ENCODE results near the gene SLC6A11.

GRCh38 chr3:10933470-10933804 is 117.4 kb downstream of the SLC6A11 start:
- TF ChIP-seq CTCF (IDR thresholded peaks at IDR 0.05): no peak
- no peak for TF ChIP-seq EZH2 (IDR thresholded peaks at IDR 0.05; ENCODE audit: borderline replicate concordance, insufficient read depth, low read depth, low read length, poor library complexity, severe bottlenecking)

Data from B cell (primary cell).